ENCODE results near the gene GOLGA6B.
A peak's percentile ranks its signal among the peaks of the same experiment; 100 is the strongest.

GOLGA6B gene

GRCh38 chr15:72680931-72681330 is 26.4 kb downstream of the GOLGA6B start:
- FAIRE-seq (no peak), DNase-seq (ENCODE audit: insufficient read length, low spot score) (no peak)
- no peak for TF ChIP-seq CTCF (IDR thresholded peaks at IDR 0.05; ENCODE audit: insufficient read depth, missing control alignments)

GRCh38 chr15:72682772-72683171 is 28.3 kb downstream of the GOLGA6B start:
- no peak for TF ChIP-seq CTCF (IDR thresholded peaks at IDR 0.05; ENCODE audit: insufficient read depth, missing control alignments)
- DNase-seq (ENCODE audit: insufficient read length, low spot score): no peak
- FAIRE-seq: no peak

GRCh38 chr15:72685301-72685924 is 30.9 kb downstream of the GOLGA6B start:
- no peak for FAIRE-seq
- TF ChIP-seq CTCF (IDR thresholded peaks at IDR 0.05; ENCODE audit: insufficient read depth, missing control alignments): no peak

GRCh38 chr15:72685925-72686794 is 31.7 kb downstream of the GOLGA6B start, which contains the start of the genes BBS4 and HIGD2B:
TSS of gene BBS4 (plus strand) at chr15:72686207. CDS start at chr15:72686228, 21 bp downstream.
TSS of gene HIGD2B (minus strand) at chr15:72686182. CDS start at chr15:72676374, 9,808 bp downstream.
- TF ChIP-seq CTCF (IDR thresholded peaks at IDR 0.05; ENCODE audit: insufficient read depth, missing control alignments): no peak
- DNase-seq (ENCODE audit: insufficient read length, low spot score) (peak; percentile 40), FAIRE-seq (no peak)

More at GRCh38 chr15:72685301-72685924, 30.9 kb downstream of the GOLGA6B start:
- no peak for DNase-seq (ENCODE audit: insufficient read length, low spot score)

- FAIRE-seq: no peak
- TF ChIP-seq CTCF (IDR thresholded peaks at IDR 0.05; ENCODE audit: insufficient read depth, missing control alignments): no peak
- no peak for DNase-seq (ENCODE audit: insufficient read length, low spot score)
These were observed 34.2 kb downstream of the GOLGA6B start for GRCh38 chr15:72688697-72689096.

- no peak for FAIRE-seq
- no peak for DNase-seq (ENCODE audit: insufficient read length, low spot score)
- no peak for TF ChIP-seq CTCF (IDR thresholded peaks at IDR 0.05; ENCODE audit: insufficient read depth, missing control alignments)
These were observed 36.4 kb downstream of the GOLGA6B start for GRCh38 chr15:72690938-72691337.

Data from D721Med (cell line).